GM21786 (cell line): ENCODE results near the gene NUMA1.
A peak's percentile ranks its signal among the peaks of the same experiment; 100 is the strongest.

Source experiments
- ATAC-seq: cut with Tn5 transposase; IDR thresholded peaks from one replicate; pipeline ENCODE4 v1.9.1; 2021; ENCODE audit not compliant: unreplicated experiment

NUMA1 gene

DNA sequence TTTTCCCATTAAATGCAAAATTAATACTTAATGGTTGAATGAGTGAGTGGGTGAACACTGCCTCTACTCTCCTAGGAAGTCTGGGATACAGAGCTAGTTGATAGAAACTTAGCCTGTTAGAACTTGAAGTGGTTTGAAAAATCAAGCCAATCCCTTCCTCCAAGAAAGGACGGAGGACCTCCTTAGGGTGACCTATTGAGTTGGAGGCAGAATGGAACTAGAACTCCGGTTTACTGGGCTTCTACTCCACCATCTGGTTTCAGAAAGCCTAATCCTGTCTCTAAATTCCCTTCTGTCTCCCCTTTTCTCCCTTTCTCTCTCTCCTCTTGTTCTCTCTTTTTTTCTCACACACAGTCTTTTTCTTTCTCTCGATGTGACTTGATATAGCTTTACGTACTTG lies 101.2 kb downstream of the NUMA1 start:
- ATAC-seq: no peak

DNA sequence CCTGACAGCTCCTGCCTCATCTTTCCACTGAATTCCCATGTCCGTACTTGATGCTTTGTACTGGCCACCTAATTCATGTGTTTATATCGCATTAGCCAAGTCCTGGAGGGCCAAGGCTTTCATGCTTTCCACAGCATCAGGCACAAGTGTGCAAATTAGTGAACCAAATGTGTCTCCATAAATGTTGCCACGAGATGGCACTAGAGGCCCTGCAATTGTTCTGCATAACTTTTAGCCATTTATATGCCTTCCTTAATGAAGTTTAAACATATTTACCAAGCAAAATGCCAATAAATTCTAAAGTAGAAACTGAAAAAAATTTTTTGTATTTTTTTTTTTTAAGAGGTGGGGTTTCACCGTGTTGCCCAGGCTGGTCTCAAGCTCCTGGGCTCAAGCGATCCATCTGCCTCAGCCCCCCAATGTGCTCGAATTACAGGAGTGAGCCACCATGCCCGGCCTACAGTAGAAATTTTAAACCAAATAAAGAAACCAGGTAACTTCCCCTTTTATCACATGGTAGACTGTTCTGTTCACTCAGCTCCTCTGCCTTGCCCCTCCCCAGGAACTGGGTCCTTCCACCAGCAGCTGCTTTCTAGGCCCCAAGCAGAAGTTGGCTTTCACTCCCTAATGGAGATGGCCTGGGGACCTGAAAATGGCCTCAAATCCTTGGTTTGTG lies 102.5 kb downstream of the NUMA1 start:
- no peak for ATAC-seq

DNA sequence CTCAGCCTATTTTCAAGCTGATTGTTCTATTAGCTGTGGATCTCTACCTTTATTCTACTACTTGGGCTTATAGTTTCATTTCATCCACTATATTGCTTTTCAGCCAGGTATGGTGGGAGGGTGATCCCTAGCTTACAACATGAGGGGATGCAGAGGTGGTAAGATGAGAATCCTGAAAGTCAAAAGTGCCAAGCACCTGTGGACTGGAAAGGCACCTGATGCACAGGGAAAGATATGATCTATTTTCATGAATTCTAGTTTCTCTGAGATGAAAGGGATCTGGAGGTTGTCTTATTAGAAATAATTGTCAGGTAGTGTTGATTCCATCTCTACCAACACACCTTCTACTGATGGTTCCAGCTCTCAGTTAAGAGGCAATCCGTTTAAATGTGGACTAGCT lies 103.3 kb downstream of the NUMA1 start:
- no peak for ATAC-seq

DNA sequence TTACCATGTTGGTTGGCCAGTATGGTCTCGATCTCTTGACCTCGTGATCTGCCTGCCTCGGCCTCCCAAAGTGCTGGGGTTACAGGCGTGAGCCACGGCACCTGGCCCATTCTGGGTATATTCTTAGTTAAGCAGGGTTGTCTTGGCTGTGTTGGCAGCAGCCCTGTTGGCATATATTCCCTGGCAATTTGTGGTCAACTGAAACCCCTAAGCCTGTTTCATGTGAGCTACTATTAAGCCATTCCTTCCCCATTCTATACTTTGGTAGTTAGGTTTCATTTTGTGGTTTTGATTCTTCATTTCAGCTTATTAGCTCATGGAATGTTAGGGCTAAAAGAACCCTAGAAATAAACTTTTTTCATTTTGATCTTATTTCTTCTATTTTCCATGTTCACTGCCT lies 103.8 kb downstream of the NUMA1 start:
- ATAC-seq: no peak

DNA sequence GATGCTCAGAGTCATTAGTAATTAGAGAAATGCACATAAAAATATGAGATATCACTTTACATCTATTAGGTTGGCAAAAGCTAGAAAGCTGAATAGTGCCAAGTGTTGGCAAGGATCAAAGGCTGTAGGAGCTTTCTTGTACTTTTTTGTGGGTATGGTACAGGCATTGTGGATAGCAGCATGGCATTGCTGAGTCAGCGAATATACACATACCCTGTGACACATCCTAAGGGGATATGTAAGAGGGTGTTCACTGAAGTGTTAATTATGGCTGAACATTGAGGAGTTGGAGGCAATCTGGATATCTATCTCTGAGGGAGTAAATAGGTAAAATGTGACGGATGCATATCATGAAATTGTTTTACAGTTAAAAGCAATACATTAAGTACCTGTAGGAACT lies 108.7 kb downstream of the NUMA1 start:
- no peak for ATAC-seq

DNA sequence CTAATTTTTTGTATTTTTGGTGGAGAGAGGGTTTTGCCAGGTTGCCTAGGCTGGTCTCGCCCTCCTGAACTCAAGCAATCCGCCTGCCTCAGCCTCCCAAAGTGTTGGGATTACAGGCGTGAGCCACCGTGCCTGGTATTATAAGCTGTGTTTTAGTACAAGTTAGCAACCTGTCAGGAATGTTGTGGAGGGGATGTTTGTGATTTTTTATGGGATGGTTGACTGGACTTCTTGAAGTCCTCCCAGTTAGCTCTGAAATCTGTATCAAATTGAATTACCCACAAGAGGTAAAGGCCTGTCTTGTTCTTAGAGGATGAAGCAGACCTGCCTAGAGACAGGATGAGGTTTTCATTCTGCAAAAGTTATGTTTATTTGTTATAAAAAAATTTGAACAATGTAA lies 115.7 kb downstream of the NUMA1 start:
- ATAC-seq: no peak

DNA sequence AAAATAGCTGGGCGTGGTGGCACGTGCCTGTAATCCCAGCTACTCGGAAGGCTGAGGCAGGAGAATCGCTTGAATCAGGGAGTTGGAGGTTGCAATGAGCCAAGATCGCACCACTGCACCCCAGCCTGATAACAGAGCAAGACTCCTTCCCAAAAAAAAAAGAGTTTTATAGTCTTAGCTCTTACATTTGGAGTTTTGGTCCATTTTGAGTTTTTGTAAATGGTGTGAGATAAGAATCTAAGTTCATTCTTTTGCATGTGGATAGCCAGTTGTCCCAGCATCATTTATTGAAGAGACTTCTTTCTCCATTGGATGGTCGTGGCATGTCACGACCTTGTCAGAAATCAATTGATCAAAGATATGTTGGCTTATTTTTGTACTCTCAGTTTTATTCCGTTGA lies 116.9 kb downstream of the NUMA1 start:
- no peak for ATAC-seq

DNA sequence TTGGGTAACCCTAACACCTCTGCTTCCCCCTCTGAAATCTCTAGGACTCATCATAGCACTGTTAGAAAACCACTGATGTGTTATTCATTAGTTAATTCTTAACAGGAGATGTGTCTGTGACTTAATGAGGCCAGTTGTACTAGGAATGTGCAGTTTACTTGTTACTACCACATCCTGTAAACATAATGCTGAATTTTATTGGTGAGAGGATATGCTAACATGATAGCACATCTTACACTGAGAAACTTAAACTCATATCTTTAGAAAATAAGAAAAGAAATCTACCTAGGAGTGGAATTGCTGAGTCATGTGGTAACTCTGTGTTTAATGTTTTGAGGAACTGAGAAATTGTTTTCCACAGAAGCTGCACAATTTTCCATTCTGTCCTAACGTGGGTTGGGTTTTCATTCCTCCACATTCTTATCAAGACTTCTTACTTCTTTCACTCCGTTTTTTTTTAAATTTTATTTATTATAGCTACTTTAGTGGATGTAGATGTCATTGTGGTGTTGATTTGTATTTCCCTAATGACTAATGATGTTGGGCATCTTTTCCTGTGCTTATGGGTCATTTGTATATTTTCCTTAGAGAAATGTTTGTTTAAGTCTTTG lies 117.8 kb downstream of the NUMA1 start:
- ATAC-seq: peak; percentile 62

DNA sequence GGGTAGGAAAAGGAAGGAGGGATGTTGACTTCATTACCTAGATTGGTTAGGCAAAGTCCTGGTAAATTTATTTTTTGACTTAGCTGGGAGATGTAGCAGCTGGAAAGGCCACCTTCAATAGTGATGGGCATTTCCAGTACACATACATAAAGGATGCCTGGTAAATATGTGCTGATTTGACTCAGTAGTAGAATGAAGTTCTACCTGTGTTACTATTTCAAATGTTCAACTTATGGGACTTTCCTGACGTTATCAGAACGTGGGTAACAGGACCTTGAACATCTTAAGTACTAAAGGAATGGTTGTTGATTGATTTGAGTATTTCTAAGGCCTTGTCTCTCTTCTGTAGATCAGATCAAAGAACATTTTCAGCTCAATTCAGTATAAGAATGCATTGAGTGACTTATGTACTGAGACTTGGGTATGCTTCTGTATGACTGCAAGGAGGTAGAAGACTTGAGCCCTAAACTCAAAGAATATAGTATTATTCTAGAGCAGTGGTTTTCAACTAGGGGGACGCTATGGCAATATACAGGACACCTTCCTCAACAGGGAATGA lies 124.4 kb downstream of the NUMA1 start:
- ATAC-seq: no peak
